WTC11 (cell line): ENCODE measurements around the gene CEACAM18. TPM values are rescaled to one million over a fixed set of nuclear protein-coding genes. Genes with fewer than 3 reads are reported as not detected.

Source experiments
- ATAC-seq: fragments of 200-7000 bp; cut with Tn5 transposase; 2 replicates; pipeline ENCODE4 v1.10.0; 2021; ENCODE audit warnings: mild to moderate bottlenecking, moderate library complexity
- CTCF ChIA-PET: fragments of 300-600 bp; sonication (Branson Sonifier 250); formaldehyde crosslinking; loops from one replicate; lab custom pipeline; 2021; ENCODE audit warnings: antibody characterized with exemption; lab: Charles Lee
- POLR2A ChIA-PET: fragments of 350-600 bp; sonication (Branson Sonifier 250); formaldehyde crosslinking; loops from one replicate; lab custom pipeline; 2021; ENCODE audit warnings: antibody characterized with exemption; lab: Charles Lee
- DNase-seq: peaks from one replicate; pipeline ENCODE4 v3.0.0; 2021; ENCODE audit warnings: low spot score
- H3K27ac Mint-ChIP-seq: 2 replicates; pipeline ENCODE4 v1.8.0; 2021; ENCODE audit warnings: mixed read lengths
- H3K27me3 Mint-ChIP-seq: 2 replicates; pipeline ENCODE4 v1.8.0; 2021; ENCODE audit warnings: low read depth, mild to moderate bottlenecking, moderate library complexity, mixed read lengths
- H3K36me3 Mint-ChIP-seq: 2 replicates; pipeline ENCODE4 v1.8.0; 2021; ENCODE audit warnings: mixed read lengths
- H3K4me1 Mint-ChIP-seq: 2 replicates; pipeline ENCODE4 v1.8.0; 2022; ENCODE audit warnings: mixed read lengths
- H3K4me3 Mint-ChIP-seq: 2 replicates; pipeline ENCODE4 v1.8.0; 2021; ENCODE audit warnings: mild to moderate bottlenecking, moderate library complexity, mixed read lengths
- H3K9me3 Mint-ChIP-seq: 2 replicates; pipeline ENCODE4 v1.8.0; 2021; ENCODE audit warnings: mixed read lengths
- CTCF ChIP-seq: fragments of 200-600 bp; IDR thresholded peaks from 2 replicates; pipeline ENCODE4 v1.8.0; 2022; ENCODE audit warnings: antibody characterized with exemption
- FOXK1 ChIP-seq: sonication (generic); formaldehyde crosslinking; IDR thresholded peaks from 2 replicates; pipeline ENCODE4 v1.8.0; 2022; ENCODE audit warnings: mild to moderate bottlenecking, moderate library complexity, missing genetic modification reagents
- MXD4 ChIP-seq: fragments of 250-450 bp; sonication (Bioruptor Pico); IDR thresholded peaks from 2 replicates; pipeline ENCODE4 v1.8.0; 2021; ENCODE audit warnings: mild to moderate bottlenecking, moderate library complexity, borderline replicate concordance
- ZMAT4 ChIP-seq: fragments of 250-450 bp; sonication (Bioruptor Pico); IDR thresholded peaks from 2 replicates; pipeline ENCODE4 v1.9.0; 2021; ENCODE audit warnings: mild to moderate bottlenecking
- ZNF671 ChIP-seq: fragments of 250-450 bp; sonication (Bioruptor Pico); IDR thresholded peaks from 2 replicates; pipeline ENCODE4 v1.8.0; 2021; ENCODE audit warnings: mild to moderate bottlenecking
- total RNA-seq: library from RNA; stranded (reverse); gene quantifications from 3 replicates; pipeline ENCODE4 v1.2.3, GENCODE V29; 2021
- TF ChIP-seq, protein P1 (sequence below): sonication (generic); formaldehyde crosslinking; IDR thresholded peaks from 2 replicates; pipeline ENCODE4 v1.8.0; 2023; ENCODE audit warnings: missing genetic modification reagents, mild to moderate bottlenecking, borderline replicate concordance
- TF ChIP-seq, protein P2 (sequence below): sonication (generic); formaldehyde crosslinking; IDR thresholded peaks from 2 replicates; pipeline ENCODE4 v1.8.1; 2023; ENCODE audit warnings: mild to moderate bottlenecking, moderate library complexity, missing genetic modification reagents
- TF ChIP-seq, protein P3 (sequence below): sonication (generic); formaldehyde crosslinking; IDR thresholded peaks from 2 replicates; pipeline ENCODE4 v1.8.0; 2022; ENCODE audit warnings: mild to moderate bottlenecking, missing genetic modification reagents

Gene CEACAM18
- total RNA-seq, 1 experiment from 2014 or later, result not detected

GRCh38 chr19:51509823-51510660 is 31.7 kb downstream of the CEACAM18 start:
- ChIA-PET POLR2A (no interaction called here), CTCF (interaction anchor here (0.8 to 1.1 kb wide), 2 partner anchors 54 to 151 kb away, joined by 3 to 5 read pairs; no protein-coding TSS in a partner anchor)
- DNase-seq (no peak), ATAC-seq (no peak)
- Mint-ChIP-seq H3K27ac (no peak overlapping the region), H3K27me3 (peaks cover 36% of the 10 kb centered on the region), H3K4me3 (no peak overlapping the region), H3K4me1 (no peaks in the 10 kb centered on the region), H3K9me3 (no peaks in the 10 kb centered on the region), H3K36me3 (no peaks in the 10 kb centered on the region)
- TF ChIP-seq ZNF671 (CRISPR knock-in tag) (no peak), FOXK1 (CRISPR knock-in tag) (no peak), ZMAT4 (no peak)
- TF ChIP-seq, protein P1, sequence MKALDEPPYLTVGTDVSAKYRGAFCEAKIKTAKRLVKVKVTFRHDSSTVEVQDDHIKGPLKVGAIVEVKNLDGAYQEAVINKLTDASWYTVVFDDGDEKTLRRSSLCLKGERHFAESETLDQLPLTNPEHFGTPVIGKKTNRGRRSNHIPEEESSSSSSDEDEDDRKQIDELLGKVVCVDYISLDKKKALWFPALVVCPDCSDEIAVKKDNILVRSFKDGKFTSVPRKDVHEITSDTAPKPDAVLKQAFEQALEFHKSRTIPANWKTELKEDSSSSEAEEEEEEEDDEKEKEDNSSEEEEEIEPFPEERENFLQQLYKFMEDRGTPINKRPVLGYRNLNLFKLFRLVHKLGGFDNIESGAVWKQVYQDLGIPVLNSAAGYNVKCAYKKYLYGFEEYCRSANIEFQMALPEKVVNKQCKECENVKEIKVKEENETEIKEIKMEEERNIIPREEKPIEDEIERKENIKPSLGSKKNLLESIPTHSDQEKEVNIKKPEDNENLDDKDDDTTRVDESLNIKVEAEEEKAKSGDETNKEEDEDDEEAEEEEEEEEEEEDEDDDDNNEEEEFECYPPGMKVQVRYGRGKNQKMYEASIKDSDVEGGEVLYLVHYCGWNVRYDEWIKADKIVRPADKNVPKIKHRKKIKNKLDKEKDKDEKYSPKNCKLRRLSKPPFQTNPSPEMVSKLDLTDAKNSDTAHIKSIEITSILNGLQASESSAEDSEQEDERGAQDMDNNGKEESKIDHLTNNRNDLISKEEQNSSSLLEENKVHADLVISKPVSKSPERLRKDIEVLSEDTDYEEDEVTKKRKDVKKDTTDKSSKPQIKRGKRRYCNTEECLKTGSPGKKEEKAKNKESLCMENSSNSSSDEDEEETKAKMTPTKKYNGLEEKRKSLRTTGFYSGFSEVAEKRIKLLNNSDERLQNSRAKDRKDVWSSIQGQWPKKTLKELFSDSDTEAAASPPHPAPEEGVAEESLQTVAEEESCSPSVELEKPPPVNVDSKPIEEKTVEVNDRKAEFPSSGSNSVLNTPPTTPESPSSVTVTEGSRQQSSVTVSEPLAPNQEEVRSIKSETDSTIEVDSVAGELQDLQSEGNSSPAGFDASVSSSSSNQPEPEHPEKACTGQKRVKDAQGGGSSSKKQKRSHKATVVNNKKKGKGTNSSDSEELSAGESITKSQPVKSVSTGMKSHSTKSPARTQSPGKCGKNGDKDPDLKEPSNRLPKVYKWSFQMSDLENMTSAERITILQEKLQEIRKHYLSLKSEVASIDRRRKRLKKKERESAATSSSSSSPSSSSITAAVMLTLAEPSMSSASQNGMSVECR (CRISPR knock-in tag), result no peak

GRCh38 chr19:51511353-51511752 is 33.0 kb downstream of the CEACAM18 start:
- Mint-ChIP-seq H3K4me3 (no peak overlapping the region), H3K9me3 (no peaks in the 10 kb centered on the region), H3K36me3 (no peaks in the 10 kb centered on the region), H3K27me3 (peaks cover 27% of the 10 kb centered on the region), H3K27ac (no peak overlapping the region), H3K4me1 (no peaks in the 10 kb centered on the region)
- POLR2A ChIA-PET, result interaction anchor here (0.7 kb wide), 1 partner anchor 21 kb away, joined by 3 read pairs; no protein-coding TSS in a partner anchor
- peak; percentile 72 for DNase-seq
- peak; percentile 88 for ATAC-seq
- CTCF ChIA-PET, result interaction anchor here (0.7 kb wide), 1 partner anchor 83 kb away, joined by 3 read pairs; no protein-coding TSS in a partner anchor
- TF ChIP-seq, protein P1 (CRISPR knock-in tag), result no peak
- TF ChIP-seq, protein P2, sequence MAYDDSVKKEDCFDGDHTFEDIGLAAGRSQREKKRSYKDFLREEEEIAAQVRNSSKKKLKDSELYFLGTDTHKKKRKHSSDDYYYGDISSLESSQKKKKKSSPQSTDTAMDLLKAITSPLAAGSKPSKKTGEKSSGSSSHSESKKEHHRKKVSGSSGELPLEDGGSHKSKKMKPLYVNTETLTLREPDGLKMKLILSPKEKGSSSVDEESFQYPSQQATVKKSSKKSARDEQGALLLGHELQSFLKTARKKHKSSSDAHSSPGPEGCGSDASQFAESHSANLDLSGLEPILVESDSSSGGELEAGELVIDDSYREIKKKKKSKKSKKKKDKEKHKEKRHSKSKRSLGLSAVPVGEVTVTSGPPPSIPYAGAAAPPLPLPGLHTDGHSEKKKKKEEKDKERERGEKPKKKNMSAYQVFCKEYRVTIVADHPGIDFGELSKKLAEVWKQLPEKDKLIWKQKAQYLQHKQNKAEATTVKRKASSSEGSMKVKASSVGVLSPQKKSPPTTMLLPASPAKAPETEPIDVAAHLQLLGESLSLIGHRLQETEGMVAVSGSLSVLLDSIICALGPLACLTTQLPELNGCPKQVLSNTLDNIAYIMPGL, result no peak
- TF ChIP-seq, protein P3, sequence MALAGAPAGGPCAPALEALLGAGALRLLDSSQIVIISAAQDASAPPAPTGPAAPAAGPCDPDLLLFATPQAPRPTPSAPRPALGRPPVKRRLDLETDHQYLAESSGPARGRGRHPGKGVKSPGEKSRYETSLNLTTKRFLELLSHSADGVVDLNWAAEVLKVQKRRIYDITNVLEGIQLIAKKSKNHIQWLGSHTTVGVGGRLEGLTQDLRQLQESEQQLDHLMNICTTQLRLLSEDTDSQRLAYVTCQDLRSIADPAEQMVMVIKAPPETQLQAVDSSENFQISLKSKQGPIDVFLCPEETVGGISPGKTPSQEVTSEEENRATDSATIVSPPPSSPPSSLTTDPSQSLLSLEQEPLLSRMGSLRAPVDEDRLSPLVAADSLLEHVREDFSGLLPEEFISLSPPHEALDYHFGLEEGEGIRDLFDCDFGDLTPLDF (CRISPR knock-in tag), result no peak
- TF ChIP-seq CTCF (peak; percentile 51), MXD4 (no peak)
